H1 (cell line): Measurements from ENCODE around the gene TTLL5. TPM values are rescaled to one million over a fixed set of nuclear protein-coding genes. Genes with fewer than 3 reads are reported as not detected.

Experiments
- CTCF ChIA-PET: fragments of 300-600 bp; sonication (Branson Sonifier 250); formaldehyde crosslinking; loops from one replicate; lab custom pipeline; 2021; ENCODE audit not compliant: partially characterized antibody; lab: Charles Lee
- POLR2A ChIA-PET: fragments of 300-600 bp; sonication (Branson Sonifier 250); formaldehyde crosslinking; loops from one replicate; lab custom pipeline; 2021; ENCODE audit warnings: inconsistent platforms; ENCODE audit not compliant: partially characterized antibody; lab: Charles Lee
- DNase-seq, 2 experiments: peaks; one replicate each; pipeline versions ENCODE4 v3.0.0 to v3.0.0-alpha.2; 2010 to 2022; ENCODE audit warnings: low spot score in 2 of 2, low read depth in 1 of 2, mixed read lengths in 1 of 2
- FAIRE-seq: peaks from 2 replicates; lab custom pipeline; 2011; peaks lifted over from hg19 to GRCh38; lab: Jason Lieb, UNC
- H2AFZ ChIP-seq: 2 replicates; pipeline ENCODE4 v1.8.1; 2012; ENCODE audit warnings: low read length, inconsistent platforms
- H2AK5ac ChIP-seq: 2 replicates; pipeline ENCODE4 v1.6.1; 2013; ENCODE audit warnings: low read depth, low read length
- H2BK120ac ChIP-seq: replicated peaks from 2 replicates; pipeline ENCODE3; 2013; ENCODE audit warnings: low read depth, low read length, inconsistent platforms
- H2BK12ac ChIP-seq: 2 replicates; pipeline ENCODE4 v1.6.1; 2013; ENCODE audit warnings: low read depth, low read length
- H2BK15ac ChIP-seq: 2 replicates; pipeline ENCODE4 v1.6.1; 2013; ENCODE audit warnings: low read length
- H2BK20ac ChIP-seq: 2 replicates; pipeline ENCODE4 v1.6.1; 2013; ENCODE audit warnings: low read length
- H2BK5ac ChIP-seq: 2 replicates; pipeline ENCODE4 v1.6.1; 2013; ENCODE audit warnings: low read depth, low read length
- H3K14ac ChIP-seq: 2 replicates; pipeline ENCODE4 v1.6.1; 2013; ENCODE audit warnings: inconsistent platforms; ENCODE audit not compliant: insufficient read length
- H3K18ac ChIP-seq: 2 replicates; pipeline ENCODE4 v1.6.1; 2013; ENCODE audit warnings: low read length; ENCODE audit errors: extremely low read depth
- H3K23ac ChIP-seq: 2 replicates; pipeline ENCODE4 v1.6.1; 2013; ENCODE audit warnings: inconsistent platforms; ENCODE audit not compliant: insufficient read length
- H3K23me2 ChIP-seq: 2 replicates; pipeline ENCODE4 v1.6.1; 2013; ENCODE audit warnings: low read depth, low read length
- H3K27ac ChIP-seq: 2 replicates; pipeline ENCODE4 v1.6.1; 2011; ENCODE audit warnings: low read depth, low read length, inconsistent platforms
- H3K27me3 ChIP-seq, 4 experiments: replicated peaks in 1 of 4; 1 replicate in 1 of 4; 2 replicates in 3 of 4; pipeline versions ENCODE4 v1.6.1 to v1.8.1; 2011 to 2013; ENCODE audit warnings: low read length in 3 of 4, mild to moderate bottlenecking in 3 of 4, inconsistent platforms in 2 of 4, mixed read lengths in 2 of 4, moderate library complexity in 1 of 4; ENCODE audit not compliant: control insufficient read depth in 3 of 4, insufficient read depth in 3 of 4; ENCODE audit errors: extremely low read depth in 1 of 4
- H3K36me3 ChIP-seq, 4 experiments: 2 replicates each; pipeline versions ENCODE4 v1.6.1 to v1.8.1; 2011 to 2013; ENCODE audit warnings: mild to moderate bottlenecking in 4 of 4, low read length in 3 of 4, moderate library complexity in 2 of 4, control low read depth in 1 of 4, inconsistent platforms in 1 of 4; ENCODE audit not compliant: insufficient read depth in 4 of 4, control insufficient read depth in 2 of 4
- H3K4ac ChIP-seq: replicated peaks from 2 replicates; pipeline ENCODE3; 2013; ENCODE audit warnings: low read length, low read depth, mixed read lengths, inconsistent platforms; ENCODE audit not compliant: insufficient read length
- H3K4me1 ChIP-seq, 4 experiments: replicated peaks in 1 of 4; 1 replicate in 1 of 4; 2 replicates in 3 of 4; pipeline versions ENCODE4 v1.6.1 to v1.8.1; 2011 to 2013; ENCODE audit warnings: low read length in 3 of 4, inconsistent platforms in 2 of 4, mixed read lengths in 1 of 4; ENCODE audit not compliant: insufficient read depth in 4 of 4, control insufficient read depth in 3 of 4
- H3K4me2 ChIP-seq, 2 experiments: 2 replicates each; pipeline versions ENCODE4 v1.6.1 to v1.8.1; 2011 to 2013; ENCODE audit warnings: low read depth in 2 of 2, low read length in 2 of 2, control low read depth in 1 of 2, inconsistent platforms in 1 of 2, mild to moderate bottlenecking in 1 of 2; ENCODE audit not compliant: insufficient read depth in 1 of 2
- H3K4me3 ChIP-seq, 4 experiments: fragments of 200-600, 300-600 bp in 1 of 4; sonication (generic), shearing (Covaris generic), sonication (Bioruptor Twin) in 1 of 4; 2 replicates each; pipeline versions ENCODE4 v1.5.1 to v1.8.1; 2011 to 2016; ENCODE audit warnings: low read length in 4 of 4, low read depth in 3 of 4, control low read depth in 2 of 4, inconsistent platforms in 2 of 4, mild to moderate bottlenecking in 2 of 4, mixed read lengths in 1 of 4, moderate library complexity in 1 of 4; ENCODE audit not compliant: insufficient read depth in 2 of 4; ENCODE audit errors: extremely low read depth in 1 of 4
- H3K56ac ChIP-seq: replicated peaks from 2 replicates; pipeline ENCODE3; 2013; ENCODE audit warnings: low read depth, mild to moderate bottlenecking, mixed read lengths, low read length, inconsistent platforms; ENCODE audit not compliant: insufficient read length
- H3K79me1 ChIP-seq: 2 replicates; pipeline ENCODE4 v1.6.1; 2013; ENCODE audit warnings: low read depth, low read length, control low read depth
- H3K79me2 ChIP-seq, 2 experiments: 2 replicates each; pipeline versions ENCODE4 v1.6.1 to v1.8.1; 2012 to 2013; ENCODE audit warnings: low read length in 2 of 2, mild to moderate bottlenecking in 2 of 2, inconsistent platforms in 1 of 2; ENCODE audit not compliant: insufficient read depth in 2 of 2, control insufficient read depth in 1 of 2
- H3K9ac ChIP-seq, 4 experiments: replicated peaks in 1 of 4; 1 replicate in 1 of 4; 2 replicates in 3 of 4; pipeline versions ENCODE4 v1.6.1 to v1.8.1; 2011 to 2013; ENCODE audit warnings: low read depth in 3 of 4, low read length in 3 of 4, control low read depth in 2 of 4, mild to moderate bottlenecking in 2 of 4, moderate library complexity in 2 of 4, inconsistent platforms in 1 of 4; ENCODE audit errors: extremely low read depth in 1 of 4
- H3K9me3 ChIP-seq, 2 experiments: 2 replicates each; pipeline versions ENCODE4 v1.6.1 to v1.8.1; 2012 to 2013; ENCODE audit warnings: mild to moderate bottlenecking in 2 of 2, moderate library complexity in 2 of 2, control low read depth in 1 of 2, inconsistent platforms in 1 of 2, low read depth in 1 of 2, low read length in 1 of 2, mixed read lengths in 1 of 2; ENCODE audit not compliant: insufficient read depth in 2 of 2
- H4K20me1 ChIP-seq, 2 experiments: replicated peaks in 1 of 2; 2 replicates each; pipeline versions ENCODE3 to v1.8.1; 2011 to 2013; ENCODE audit warnings: inconsistent platforms in 2 of 2, low read length in 2 of 2, mild to moderate bottlenecking in 1 of 2; ENCODE audit not compliant: insufficient read depth in 2 of 2, control insufficient read depth in 1 of 2
- H4K5ac ChIP-seq: 2 replicates; pipeline ENCODE4 v1.6.1; 2013; ENCODE audit warnings: low read length, low read depth, mixed read lengths, inconsistent platforms; ENCODE audit not compliant: insufficient read length
- H4K8ac ChIP-seq: 2 replicates; pipeline ENCODE4 v1.8.0; 2013; ENCODE audit warnings: mild to moderate bottlenecking, moderate library complexity, low read length, inconsistent platforms; ENCODE audit not compliant: insufficient read depth; ENCODE audit errors: extremely low read depth
- H4K91ac ChIP-seq: replicated peaks from 2 replicates; pipeline ENCODE3; 2013; ENCODE audit warnings: low read length, mixed read lengths, inconsistent platforms; ENCODE audit not compliant: insufficient read length
- ASH2L ChIP-seq: fragments of 200-600, 300-600 bp; sonication (generic); IDR thresholded peaks from one replicate; pipeline ENCODE4 v1.7.1; 2017; ENCODE audit warnings: low read length
- CEBPB ChIP-seq: IDR thresholded peaks from 2 replicates; pipeline ENCODE4 v1.6.1; 2012; ENCODE audit warnings: low read depth, low read length
- CTBP2 ChIP-seq: IDR thresholded peaks from 2 replicates; pipeline ENCODE4 v1.7.0; 2011; ENCODE audit warnings: borderline replicate concordance, mild to moderate bottlenecking, moderate library complexity, mixed read lengths, low read length; ENCODE audit not compliant: insufficient read depth, insufficient read length
- EGR1 ChIP-seq: IDR thresholded peaks from 2 replicates; pipeline ENCODE4 v1.6.1; 2011; ENCODE audit warnings: low read depth, low read length, borderline replicate concordance
- HDAC2 ChIP-seq, 2 experiments: fragments of 300-600 bp in 1 of 2; sonication (generic) in 1 of 2; IDR thresholded peaks; 2 replicates each; pipeline ENCODE4 v1.6.1; 2011 to 2012; ENCODE audit warnings: low read depth in 2 of 2, low read length in 2 of 2, mild to moderate bottlenecking in 2 of 2, moderate library complexity in 2 of 2, borderline replicate concordance in 1 of 2, inconsistent platforms in 1 of 2
- KDM1A ChIP-seq: fragments of 200-600, 300-600 bp; sonication (generic); IDR thresholded peaks from 2 replicates; pipeline ENCODE4 v1.7.1; 2016; ENCODE audit warnings: mild to moderate bottlenecking, low read length, borderline replicate concordance
- MAX ChIP-seq: IDR thresholded peaks from 2 replicates; pipeline ENCODE4 v1.6.1; 2012; ENCODE audit warnings: inconsistent platforms
- RFX5 ChIP-seq: IDR thresholded peaks from 2 replicates; pipeline ENCODE4 v1.6.1; 2011; ENCODE audit warnings: low read depth, low read length, improper control_type of control experiment, borderline replicate concordance
- SRF ChIP-seq: IDR thresholded peaks from 2 replicates; pipeline ENCODE4 v1.6.1; 2011; ENCODE audit warnings: mild to moderate bottlenecking, low read depth, low read length, moderate library complexity
- WGBS, 2 experiments: shearing (Covaris generic) in 1 of 2; methylation state at CpG; one replicate each; pipeline versions ENCODE4 v1.1.6 to v1.1.7; 2013 to 2015; ENCODE audit warnings: low lambda C conversion rate in 2 of 2, mixed read lengths in 2 of 2, inconsistent platforms in 1 of 2, low coverage in 1 of 2, missing lambda C conversion rate in 1 of 2; ENCODE audit not compliant: insufficient replicate concordance in 2 of 2, insufficient coverage in 1 of 2, insufficient read length in 1 of 2; ENCODE audit errors: extremely low coverage in 1 of 2, missing lambda C conversion rate in 1 of 2; 5-methylcytosine and 5-hydroxymethylcytosine counted together
- polyA plus RNA-seq, 7 experiments: library from polyadenylated mRNA; depleted of rRNA in 3 of 7; stranded (reverse) in 5 of 7; unstranded in 2 of 7; fragments of >200 nt in 5 of 7; fragments of 200-250 nt in 2 of 7; gene quantifications; 1 replicate in 5 of 7; 2 replicates in 1 of 7; 4 replicates in 1 of 7; pipeline versions ENCODE4 v1.2.1 to v1.2.3, GENCODE V29; 2011 to 2013; ENCODE audit warnings: missing spikeins in 2 of 7, mixed read lengths in 2 of 7
- total RNA-seq: library from RNA; stranded (reverse); fragmentation: NEBNext Ultra II Directional; extraction: Animal tissue kit (Norgen Biotek cat#: 25700); gene quantifications from 2 replicates; pipeline ENCODE4 v1.2.1, GENCODE V29; 2021

Gene TTLL5
- total and polyA plus RNA-seq, 2 of the 8 experiments (the other 6 are each of a cell fraction or from before 2014, with no cell fraction given), result 16.1 to 45.9 TPM

- no peak overlapping the region for H2BK15ac ChIP-seq
- no peak overlapping the region for H2BK120ac ChIP-seq
- H3K23me2 ChIP-seq, result no peaks in the 10 kb centered on the region
- H3K36me3 ChIP-seq, result peaks cover 0 to 2% (median 0%) of the 10 kb centered on the region in 4 experiments; a peak in 2 of 8 replicates
- no peak overlapping the region for H3K14ac ChIP-seq
- H3K4me3 ChIP-seq, result no peak overlapping the region
- no peaks in the 10 kb centered on the region for H4K20me1 ChIP-seq
- ChIA-PET CTCF (no interaction called here), POLR2A (no interaction called here)
- 81% methylated on average over 1 of the region's 1 CpG; no CpG with 5 or more reads in 1 of the 2 experiments for WGBS, 2 experiments
- H3K79me2 ChIP-seq, result no peaks in the 10 kb centered on the region
- no peaks in the 10 kb centered on the region for H3K79me1 ChIP-seq
- no peak overlapping the region for H2AFZ ChIP-seq
- no peaks in the 10 kb centered on the region for H3K27me3 ChIP-seq
- H2BK20ac ChIP-seq, result no peak overlapping the region
- FAIRE-seq (no peak), DNase-seq (no peak)
- H4K91ac ChIP-seq, result no peak overlapping the region
- peaks cover 0 to under 1% (median 0%) of the 10 kb centered on the region in 4 experiments; a peak in 1 of 7 replicates for H3K4me1 ChIP-seq
- no peak overlapping the region for H3K4ac ChIP-seq
- no peak overlapping the region for H3K23ac ChIP-seq
- no peak overlapping the region for H4K8ac ChIP-seq
- no peak overlapping the region for H3K9ac ChIP-seq
- no peak overlapping the region for H4K5ac ChIP-seq
- H3K27ac ChIP-seq, result no peak overlapping the region
- no peak overlapping the region for H2BK12ac ChIP-seq
- no peak overlapping the region for H2BK5ac ChIP-seq
- no peaks in the 10 kb centered on the region for H3K9me3 ChIP-seq
- no peak overlapping the region for H3K56ac ChIP-seq
- no peak overlapping the region for H3K4me2 ChIP-seq
- H3K18ac ChIP-seq, result no peak overlapping the region
- no peak overlapping the region for H2AK5ac ChIP-seq
- no peak for TF ChIP-seq SRF
- TF ChIP-seq RFX5, result no peak
- no peak for TF ChIP-seq KDM1A
- no peak for TF ChIP-seq CTBP2
- no peak for TF ChIP-seq HDAC2 (IDR thresholded peaks at IDR 0.05; ENCODE audit: borderline replicate concordance in 1 of 2, low read depth in 2 of 2, low read length in 2 of 2)
- no peak for TF ChIP-seq CEBPB
- TF ChIP-seq ASH2L, result no peak
- no peak for TF ChIP-seq EGR1
- no peak for TF ChIP-seq MAX
These were observed 174.7 kb downstream of the TTLL5 start for GRCh38 chr14:75835737-75836136.
